Ectodermal cell (in vitro differentiated cells): Measurements from ENCODE around the gene PRR5.
"Not testable (repeated sequence)": the region's sequence is repeated elsewhere in the genome, so short reads cannot be mapped to it uniquely, and the experiment has no call there.

Source experiments
- H3K27ac ChIP-seq: 2 replicates; pipeline ENCODE4 v1.7.0; 2013; ENCODE audit warnings: mild to moderate bottlenecking, low read depth, low read length; ENCODE audit not compliant: insufficient read depth, poor library complexity, severe bottlenecking
- H3K27me3 ChIP-seq: 2 replicates; pipeline ENCODE4 v1.7.0; 2013; ENCODE audit warnings: mild to moderate bottlenecking, low read length; ENCODE audit not compliant: insufficient read depth, control insufficient read depth, poor library complexity, severe bottlenecking
- H3K36me3 ChIP-seq: one replicate; pipeline ENCODE4 v1.7.0; 2013; ENCODE audit warnings: low read length; ENCODE audit not compliant: control insufficient read depth, insufficient read depth
- H3K4me1 ChIP-seq: one replicate; pipeline ENCODE4 v1.7.0; 2013; ENCODE audit warnings: low read length; ENCODE audit not compliant: control insufficient read depth, insufficient read depth
- H3K4me3 ChIP-seq: 2 replicates; pipeline ENCODE4 v1.7.0; 2013; ENCODE audit warnings: low read depth, low read length, control low read depth; ENCODE audit not compliant: insufficient read depth
- H3K9me3 ChIP-seq: 2 replicates; pipeline ENCODE4 v1.7.0; 2013; ENCODE audit warnings: mild to moderate bottlenecking, low read length, moderate library complexity; ENCODE audit not compliant: control insufficient read depth
- WGBS, 2 experiments: methylation state at CpG; one replicate each; pipeline ENCODE4 v1.1.7; 2013; ENCODE audit warnings: missing lambda C conversion rate in 2 of 2; 5-methylcytosine and 5-hydroxymethylcytosine counted together

PRR5 gene

DNA sequence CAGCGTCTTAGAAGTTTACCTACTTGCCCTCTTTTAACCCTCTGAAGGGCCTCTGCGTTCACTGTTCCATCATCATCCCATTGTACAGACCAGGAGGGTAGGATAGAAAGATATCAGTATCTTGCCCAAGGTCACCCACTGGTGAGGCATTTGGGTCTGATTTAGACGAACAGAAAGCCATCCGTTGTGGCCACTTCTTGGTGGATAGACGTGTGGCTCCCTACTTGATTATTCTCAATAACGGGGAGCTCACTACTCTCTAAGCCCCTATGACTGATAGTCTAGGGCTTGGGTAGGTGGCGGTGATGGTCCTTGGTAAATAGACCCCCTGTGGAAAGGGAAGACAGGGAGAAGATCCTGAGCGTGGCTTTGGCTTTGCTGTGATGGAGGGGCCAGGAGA lies 28.6 kb upstream of the PRR5 start:
- Histone ChIP-seq H3K36me3 (no peaks in the 10 kb centered on the region), H3K4me1 (peaks cover 14% of the 10 kb centered on the region), H3K9me3 (no peaks in the 10 kb centered on the region), H3K27me3 (peaks cover 8% of the 10 kb centered on the region), H3K27ac (no peak overlapping the region), H3K4me3 (no peak overlapping the region)
- 89 to 90% methylated on average over 8 of the region's 8 CpGs for WGBS, 2 experiments

DNA sequence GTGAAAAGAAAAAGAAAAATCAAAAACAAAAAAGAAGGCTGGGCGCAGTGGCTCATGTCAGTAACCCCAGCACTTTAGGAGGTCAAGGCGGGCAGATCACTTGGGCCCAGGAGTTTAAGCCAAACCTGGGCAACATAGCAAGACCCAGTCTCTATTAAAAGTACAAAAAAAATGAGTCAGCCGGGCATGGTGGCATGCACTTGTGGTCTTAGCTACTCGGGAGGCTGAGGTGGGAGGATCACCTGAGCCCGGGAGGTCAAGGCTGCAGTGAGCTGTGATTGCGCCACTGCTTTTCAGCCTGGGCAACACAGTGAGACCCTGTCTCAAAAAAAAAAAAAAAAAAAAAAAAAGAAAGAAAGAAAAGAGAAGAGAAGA lies 26.0 kb upstream of the PRR5 start:
- 95% methylated on average over 6 of the region's 6 CpGs for WGBS, 2 experiments
- H3K27ac ChIP-seq, H3K4me3 ChIP-seq, H3K36me3 ChIP-seq, H3K27me3 ChIP-seq, H3K4me1 ChIP-seq, H3K9me3 ChIP-seq: not testable (repeated sequence)

DNA sequence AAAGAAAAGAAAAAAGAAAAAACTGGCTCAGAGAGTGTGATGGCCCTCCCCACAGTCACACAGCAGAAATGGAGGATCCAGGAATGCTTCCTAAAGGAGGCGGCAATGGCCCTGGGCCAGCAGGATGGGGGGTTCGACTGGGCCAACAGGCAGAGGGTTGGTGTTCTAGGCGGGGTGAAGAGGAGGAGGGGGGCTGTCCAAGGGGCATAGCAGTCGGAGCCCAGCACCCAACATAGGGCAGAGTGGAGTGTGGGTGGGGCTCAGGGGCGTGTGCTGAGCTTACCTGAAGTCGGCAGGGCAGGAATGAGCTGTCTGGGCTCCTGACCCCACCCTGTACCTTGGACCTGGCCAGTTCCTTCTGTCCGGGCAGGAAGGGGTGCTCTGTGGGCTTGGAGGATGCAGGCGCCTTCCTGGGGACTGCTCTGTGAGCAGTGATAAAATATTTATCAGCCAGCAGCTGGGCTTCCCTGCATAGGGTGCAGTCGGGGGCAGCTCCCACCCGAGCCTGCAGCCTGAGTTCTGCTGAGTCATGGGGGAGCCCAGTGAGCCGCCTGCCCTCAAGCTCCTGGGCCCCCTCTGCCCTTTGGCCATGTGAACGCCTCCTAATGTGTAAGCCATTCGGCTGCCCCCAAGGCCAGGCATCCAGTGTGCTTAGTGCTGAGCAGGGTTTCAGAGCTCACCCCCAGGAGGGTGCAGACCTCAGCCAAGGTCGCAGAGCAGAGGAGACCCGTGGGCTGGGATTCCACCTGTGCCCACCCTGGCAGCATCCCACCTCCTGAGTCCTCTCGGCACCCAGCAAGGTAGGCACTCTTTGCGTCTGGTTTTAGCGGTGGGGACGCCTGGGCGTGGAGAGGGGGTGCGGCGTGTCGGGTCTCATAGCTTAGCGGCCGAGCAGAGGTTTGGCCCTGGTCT lies 25.3 kb upstream of the PRR5 start:
- Histone ChIP-seq H3K4me3 (no peak overlapping the region), H3K27ac (no peak overlapping the region), H3K9me3 (no peaks in the 10 kb centered on the region), H3K27me3 (no peaks in the 10 kb centered on the region), H3K4me1 (peaks cover 9% of the 10 kb centered on the region), H3K36me3 (no peaks in the 10 kb centered on the region)
- WGBS, 2 experiments, result 79 to 81% methylated on average over 25 of the region's 25 CpGs

DNA sequence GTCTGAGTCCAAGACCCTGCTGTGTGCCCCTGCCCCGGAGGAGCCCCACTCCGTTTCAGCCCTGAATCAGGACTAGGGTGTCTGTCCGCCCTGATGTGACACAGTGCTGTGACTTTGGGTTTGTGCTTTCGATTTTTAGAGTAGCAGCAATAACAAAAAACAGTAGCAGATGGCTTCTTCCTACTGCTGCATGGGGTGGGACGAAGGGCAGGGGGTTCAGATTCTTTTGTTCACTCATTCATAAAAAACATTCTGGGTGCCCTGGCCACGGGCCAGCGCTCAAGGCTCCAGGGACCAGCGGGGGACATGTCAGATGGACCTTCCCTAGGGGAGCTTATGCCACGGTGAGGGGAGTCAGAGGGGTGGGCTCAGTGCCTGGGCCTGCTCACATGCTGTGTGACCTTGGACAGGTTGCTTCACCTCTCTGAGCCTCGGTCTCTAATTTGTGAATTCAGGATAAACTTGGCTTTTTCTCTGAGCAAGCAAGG lies 24.6 kb upstream of the PRR5 start:
- H3K9me3 ChIP-seq, result no peaks in the 10 kb centered on the region
- no peaks in the 10 kb centered on the region for H3K36me3 ChIP-seq
- no peak overlapping the region for H3K27ac ChIP-seq
- H3K4me3 ChIP-seq, result no peak overlapping the region
- H3K4me1 ChIP-seq, result peaks cover 9% of the 10 kb centered on the region
- H3K27me3 ChIP-seq, result no peaks in the 10 kb centered on the region
- 92 to 94% methylated on average over 10 of the region's 10 CpGs for WGBS, 2 experiments

DNA sequence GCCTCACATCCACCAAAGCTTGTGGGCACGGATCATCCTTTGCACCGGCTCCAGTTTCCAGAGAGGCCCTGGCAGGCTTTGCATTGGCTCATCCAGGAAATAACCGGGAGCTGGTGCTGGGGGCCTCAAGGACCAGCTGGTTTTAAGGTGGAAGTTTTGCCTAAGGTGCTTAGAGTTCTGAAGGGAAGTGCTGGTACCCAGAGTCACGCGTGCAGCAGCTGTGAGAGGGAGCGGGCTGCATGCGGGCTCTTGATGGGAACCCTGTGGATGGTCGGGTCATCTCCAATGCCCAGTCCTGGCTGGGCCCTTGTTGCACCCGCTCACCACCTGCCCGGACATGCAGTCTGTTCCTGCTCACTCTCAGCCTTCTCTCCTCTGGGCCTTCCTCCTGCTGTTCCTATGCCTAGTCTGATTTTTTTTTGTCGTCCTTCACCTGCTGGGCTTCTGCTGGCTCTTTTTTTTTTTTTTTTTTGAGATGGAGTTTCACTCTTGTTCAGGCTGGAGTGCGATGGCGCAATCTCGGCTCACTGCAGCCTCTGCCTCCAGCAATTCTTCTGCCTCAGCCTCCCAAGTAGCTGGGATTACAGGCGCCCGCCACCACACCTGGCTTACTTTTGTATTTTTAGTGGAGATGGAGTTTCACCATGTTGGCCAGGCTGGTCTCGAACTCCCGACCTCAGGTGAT lies 24.0 kb upstream of the PRR5 start:
- WGBS, 2 experiments, result 92 to 93% methylated on average over 18 of the region's 18 CpGs
- Histone ChIP-seq H3K27me3 (no peaks in the 10 kb centered on the region), H3K4me3 (no peak overlapping the region), H3K9me3 (no peaks in the 10 kb centered on the region), H3K4me1 (peaks cover 9% of the 10 kb centered on the region), H3K36me3 (no peaks in the 10 kb centered on the region), H3K27ac (no peak overlapping the region)

- WGBS, 2 experiments, result 87 to 91% methylated on average over 18 of the region's 18 CpGs
- no peak overlapping the region for H3K27ac ChIP-seq
Observed at GRCh38 chr22:44678556-44679305, 23.3 kb upstream of the PRR5 start.

GRCh38 chr22:44679306-44679647 lies 22.7 kb upstream of the PRR5 start:
- not testable (repeated sequence) for H3K27me3 ChIP-seq, H3K4me1 ChIP-seq, H3K9me3 ChIP-seq, H3K36me3 ChIP-seq, H3K4me3 ChIP-seq, H3K27ac ChIP-seq
- 82 to 87% methylated on average over 9 of the region's 9 CpGs for WGBS, 2 experiments

More at GRCh38 chr22:44678556-44679305, 23.3 kb upstream of the PRR5 start:
- no peaks in the 10 kb centered on the region for H3K27me3 ChIP-seq
- no peaks in the 10 kb centered on the region for H3K36me3 ChIP-seq
- peaks cover 9% of the 10 kb centered on the region for H3K4me1 ChIP-seq
- H3K9me3 ChIP-seq, result no peaks in the 10 kb centered on the region
- H3K4me3 ChIP-seq, result no peak overlapping the region

DNA sequence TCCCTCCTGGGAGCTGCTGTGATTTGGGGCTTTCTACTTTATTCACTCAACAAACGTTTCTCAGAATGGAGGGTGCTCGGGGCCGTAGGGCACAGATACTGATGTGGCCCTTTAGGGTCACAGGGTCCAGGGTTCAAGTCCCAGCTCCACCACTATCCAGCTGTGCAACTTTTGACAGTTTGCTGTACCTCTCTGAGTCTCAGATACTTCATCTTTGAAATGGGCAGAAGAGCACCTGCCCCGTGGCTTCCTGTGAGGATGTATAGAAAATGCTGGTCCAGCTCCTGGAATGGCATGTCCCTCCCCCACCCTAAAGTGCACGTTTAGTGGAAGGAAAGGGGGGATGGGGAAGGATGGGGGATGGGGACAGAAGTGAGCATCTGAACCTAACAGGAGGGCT lies 21.9 kb upstream of the PRR5 start:
- H3K4me1 ChIP-seq, result peaks cover 9% of the 10 kb centered on the region
- no peaks in the 10 kb centered on the region for H3K36me3 ChIP-seq
- H3K27me3 ChIP-seq, result no peaks in the 10 kb centered on the region
- H3K4me3 ChIP-seq, result no peak overlapping the region
- 73 to 77% methylated on average over 5 of the region's 5 CpGs for WGBS, 2 experiments
- no peaks in the 10 kb centered on the region for H3K9me3 ChIP-seq
- H3K27ac ChIP-seq, result no peak overlapping the region

DNA sequence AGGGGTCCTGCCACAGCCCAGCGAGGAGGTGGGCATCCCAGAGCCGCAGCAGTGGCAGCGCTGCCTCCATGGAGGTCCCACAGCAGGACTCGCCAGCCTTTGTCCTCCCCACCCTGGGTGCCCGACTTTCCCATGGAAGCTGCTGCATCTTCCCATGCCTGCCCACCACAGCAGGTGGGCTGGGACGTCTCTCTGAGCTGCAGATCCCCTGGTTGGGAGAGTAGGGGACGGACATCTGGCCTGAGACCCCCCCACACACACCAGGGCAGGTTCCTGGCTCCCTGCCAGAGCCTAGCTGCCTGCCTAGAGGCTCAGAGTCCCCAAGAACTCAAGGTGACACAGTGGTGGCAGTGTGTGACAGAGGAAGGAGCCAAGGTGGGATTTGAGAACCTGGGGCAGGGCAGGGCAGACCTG lies 21.5 kb upstream of the PRR5 start:
- Histone ChIP-seq H3K9me3 (no peaks in the 10 kb centered on the region), H3K4me1 (peaks cover 13% of the 10 kb centered on the region), H3K27me3 (no peaks in the 10 kb centered on the region), H3K27ac (no peak overlapping the region), H3K36me3 (no peaks in the 10 kb centered on the region), H3K4me3 (no peak overlapping the region)
- WGBS, 2 experiments, result 75 to 76% methylated on average over 7 of the region's 7 CpGs
